Adrenal gland (tissue), 12 donors: ENCODE results near the gene TMEM132D. TPM values are rescaled to one million over a fixed set of nuclear protein-coding genes. Genes with fewer than 3 reads are reported as not detected.

ENCODE experiments used
- DNase-seq, 7 donors: peaks; one replicate each; pipeline ENCODE4 v3.0.0-alpha.2; 2019 to 2020
- H3K27ac ChIP-seq, 5 donors: fragments of 200-600 bp; sonication (generic) in 4 of 5; 1 replicate in 3 of 5; 2 replicates in 2 of 5; pipeline versions ENCODE4 v1.5.1 to v1.8.0; 2016 to 2020; ENCODE audit warnings: mild to moderate bottlenecking in 1 of 5
- H3K27me3 ChIP-seq: fragments of 200-600 bp; 2 replicates; pipeline ENCODE4 v1.8.0; 2021
- H3K36me3 ChIP-seq, 2 donors: fragments of 200-600 bp; replicated peaks in 1 of 2; 1 replicate in 1 of 2; 2 replicates in 1 of 2; pipeline versions ENCODE4 v1.5.1 to v1.8.0; 2018 to 2022
- H3K4me1 ChIP-seq, 2 donors: fragments of 200-600 bp; replicated peaks in 1 of 2; 1 replicate in 1 of 2; 2 replicates in 1 of 2; pipeline versions ENCODE4 v1.5.1 to v1.8.0; 2018 to 2021
- H3K4me3 ChIP-seq, 4 donors: fragments of 200-600 bp; sonication (generic) in 3 of 4; one replicate each; pipeline ENCODE4 v1.5.1; 2016 to 2018
- H3K9me3 ChIP-seq, 3 donors: fragments of 200-600 bp; sonication (generic) in 1 of 3; replicated peaks in 1 of 3; 1 replicate in 2 of 3; 2 replicates in 1 of 3; pipeline versions ENCODE4 v1.5.1 to v1.8.0; 2016 to 2021
- POLR2A ChIP-seq, 2 donors: fragments of 450-650 bp; IDR thresholded peaks; one replicate each; pipeline ENCODE4 v1.6.1; 2017; ENCODE audit warnings: antibody characterized with exemption in 2 of 2, mild to moderate bottlenecking in 2 of 2, moderate library complexity in 1 of 2
- WGBS, 4 donors: extraction: QIAGEN DNeasy Blood & Tissue Kit in 2 of 4; methylation state at CpG; one replicate each; pipeline versions ENCODE4 v1.1.5 to v1.1.7; 2013 to 2017; 5-methylcytosine and 5-hydroxymethylcytosine counted together
- intact Hi-C, 2 donors: fragments of 100-400 bp; cut with DNase I; formaldehyde crosslinking; loops; one replicate each; pipeline versions ENCODE4 v1.14.1 to v1.15.0; 2022 to 2023
- polyA plus RNA-seq, 3 donors: library from polyadenylated mRNA; stranded (reverse); fragments of 200-250 nt in 2 of 3; fragments of 350-450 nt in 1 of 3; fragmentation: Illumina TruSeq in 1 of 3; extraction: RNeasy Lipid Tissue Mini Kit (QIAGEN cat#74804) in 1 of 3; gene quantifications; one replicate each; pipeline ENCODE4 v1.2.3, GENCODE V29; 2013 to 2014
- total RNA-seq, 9 donors: library from RNA; depleted of rRNA in 4 of 9; stranded (reverse); fragments of >200 nt in 4 of 9; fragments of 120-200 nt in 1 of 9; fragmentation: NEBNext Ultra II Directional in 1 of 9; extraction: Animal tissue kit (Norgen Biotek cat#: 25700) in 1 of 9; gene quantifications; one replicate each; pipeline versions ENCODE4 v1.1.0 to v1.2.4, GENCODE V29; 2013 to 2023
- TF ChIP-seq, protein P1 (sequence below), 6 experiments: fragments of 450-650 bp in 4 of 6; fragments of 200-600 bp in 2 of 6; sonication (generic) in 1 of 6; IDR thresholded peaks; 1 replicate in 5 of 6; 2 replicates in 1 of 6; pipeline versions ENCODE4 v1.5.1 to v1.8.0; 2016 to 2021; ENCODE audit warnings: antibody characterized with exemption in 6 of 6, mild to moderate bottlenecking in 2 of 6, moderate library complexity in 1 of 6
- donor health status: healthy with polysubstance abuse.
- donor health status: Bipolar disorder and iron deficiency.
- donor health status: DM: yes; HTN: yes; CAD: no.
- donor health status: DM: no; HTN: no; CAD: no.
- donor health status: DM: no; HTN: no; CAD: no.
- donor health status: DM: yes; HTN: yes; CAD: no.

Gene TMEM132D
- total and polyA plus RNA-seq, 12 donors = 0.03 to 0.83 (median 0.35) TPM; not detected in 8

DNA sequence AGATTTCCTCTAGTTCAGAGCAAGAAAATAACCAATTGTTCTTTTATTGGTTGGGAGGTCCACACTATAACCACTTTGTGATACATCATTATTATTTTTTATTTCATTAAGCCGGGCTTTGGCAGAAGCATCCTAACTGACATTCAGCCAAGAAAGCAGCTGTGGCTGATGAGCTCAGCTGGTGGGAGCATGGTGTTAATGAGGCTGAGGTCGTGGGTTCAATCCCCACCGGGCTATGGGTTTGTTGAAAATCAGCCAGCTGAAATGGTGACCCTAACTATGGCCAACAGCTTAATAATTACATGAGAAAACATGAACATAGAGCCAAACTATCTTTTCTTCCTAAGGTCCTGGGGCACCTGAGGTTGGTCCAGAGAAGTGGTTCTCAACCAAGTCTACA is 672.3 kb downstream of the TMEM132D start:
- no peaks in the 10 kb centered on the region for H3K9me3 ChIP-seq
- WGBS, 4 donors = 60 to 75% (median 65%) methylated on average over 3 of the region's 3 CpGs
- H3K4me3 ChIP-seq = no peak overlapping the region
- H3K4me1 ChIP-seq = no peaks in the 10 kb centered on the region
- H3K27ac ChIP-seq = no peak overlapping the region
- no peak for TF ChIP-seq POLR2A (IDR thresholded peaks at IDR 0.05)
- TF ChIP-seq, protein P1, sequence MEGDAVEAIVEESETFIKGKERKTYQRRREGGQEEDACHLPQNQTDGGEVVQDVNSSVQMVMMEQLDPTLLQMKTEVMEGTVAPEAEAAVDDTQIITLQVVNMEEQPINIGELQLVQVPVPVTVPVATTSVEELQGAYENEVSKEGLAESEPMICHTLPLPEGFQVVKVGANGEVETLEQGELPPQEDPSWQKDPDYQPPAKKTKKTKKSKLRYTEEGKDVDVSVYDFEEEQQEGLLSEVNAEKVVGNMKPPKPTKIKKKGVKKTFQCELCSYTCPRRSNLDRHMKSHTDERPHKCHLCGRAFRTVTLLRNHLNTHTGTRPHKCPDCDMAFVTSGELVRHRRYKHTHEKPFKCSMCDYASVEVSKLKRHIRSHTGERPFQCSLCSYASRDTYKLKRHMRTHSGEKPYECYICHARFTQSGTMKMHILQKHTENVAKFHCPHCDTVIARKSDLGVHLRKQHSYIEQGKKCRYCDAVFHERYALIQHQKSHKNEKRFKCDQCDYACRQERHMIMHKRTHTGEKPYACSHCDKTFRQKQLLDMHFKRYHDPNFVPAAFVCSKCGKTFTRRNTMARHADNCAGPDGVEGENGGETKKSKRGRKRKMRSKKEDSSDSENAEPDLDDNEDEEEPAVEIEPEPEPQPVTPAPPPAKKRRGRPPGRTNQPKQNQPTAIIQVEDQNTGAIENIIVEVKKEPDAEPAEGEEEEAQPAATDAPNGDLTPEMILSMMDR (IDR thresholded peaks at IDR 0.05) = no peak
- intact Hi-C loops = no loop called here
- no peaks in the 10 kb centered on the region for H3K27me3 ChIP-seq
- DNase-seq = no peak
- no peaks in the 10 kb centered on the region for H3K36me3 ChIP-seq

DNA sequence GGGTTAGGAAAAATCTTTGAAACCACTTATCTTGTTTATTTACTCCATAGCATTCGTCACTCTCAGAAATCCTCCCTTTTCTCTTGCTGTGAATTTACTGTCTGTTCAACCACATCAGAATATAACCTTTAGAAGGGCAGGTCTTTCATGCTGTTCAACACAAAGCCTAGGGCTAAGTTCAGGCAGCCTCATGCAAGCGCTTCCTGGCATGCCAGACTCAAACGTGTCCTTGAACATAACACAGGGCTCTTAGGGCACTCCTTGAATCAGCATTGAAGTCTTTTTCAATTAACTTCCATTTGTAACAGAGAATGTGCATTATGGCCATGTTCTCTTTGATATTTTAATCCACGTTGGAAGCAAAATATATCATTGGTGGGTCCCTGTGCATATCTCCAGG is 672.8 kb downstream of the TMEM132D start:
- no peak for DNase-seq
- intact Hi-C loops = no loop called here
- Histone ChIP-seq H3K27me3 (no peaks in the 10 kb centered on the region), H3K27ac (no peak overlapping the region), H3K9me3 (no peaks in the 10 kb centered on the region), H3K4me3 (no peak overlapping the region), H3K36me3 (no peaks in the 10 kb centered on the region), H3K4me1 (no peaks in the 10 kb centered on the region)
- 47 to 62% (median 54%) methylated on average over 4 of the region's 4 CpGs for WGBS, 4 donors
- TF ChIP-seq, protein P1 (IDR thresholded peaks at IDR 0.05) = no peak
- TF ChIP-seq POLR2A (IDR thresholded peaks at IDR 0.05) = no peak

DNA sequence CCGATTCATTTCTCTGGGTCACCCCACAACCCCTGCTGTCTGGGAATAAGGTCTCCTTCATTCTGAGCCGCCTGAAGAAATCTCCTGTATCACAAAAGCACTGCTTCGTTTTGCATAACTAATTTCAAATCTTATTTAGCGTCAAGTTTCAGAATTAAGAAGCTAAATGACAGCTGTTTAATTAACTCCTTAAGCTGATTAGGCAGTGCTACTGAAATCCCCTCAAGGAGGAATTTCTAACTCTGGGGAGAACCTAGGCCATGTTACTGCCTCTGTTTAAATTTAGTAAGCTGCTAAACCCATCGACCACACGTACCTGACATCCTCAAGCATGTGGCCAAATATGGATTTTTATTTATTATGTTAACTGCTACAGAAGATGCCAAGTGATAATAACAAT is 677.0 kb downstream of the TMEM132D start:
- no peaks in the 10 kb centered on the region for H3K4me1 ChIP-seq
- no peak for DNase-seq
- no peak overlapping the region for H3K27ac ChIP-seq
- intact Hi-C loops = no loop called here
- WGBS, 4 donors = 68 to 75% (median 72%) methylated on average over 6 of the region's 6 CpGs
- no peak for TF ChIP-seq POLR2A (IDR thresholded peaks at IDR 0.05)
- TF ChIP-seq, protein P1 (IDR thresholded peaks at IDR 0.05) = no peak
- H3K27me3 ChIP-seq = no peaks in the 10 kb centered on the region
- no peaks in the 10 kb centered on the region for H3K9me3 ChIP-seq
- no peaks in the 10 kb centered on the region for H3K36me3 ChIP-seq
- H3K4me3 ChIP-seq = no peak overlapping the region

DNA sequence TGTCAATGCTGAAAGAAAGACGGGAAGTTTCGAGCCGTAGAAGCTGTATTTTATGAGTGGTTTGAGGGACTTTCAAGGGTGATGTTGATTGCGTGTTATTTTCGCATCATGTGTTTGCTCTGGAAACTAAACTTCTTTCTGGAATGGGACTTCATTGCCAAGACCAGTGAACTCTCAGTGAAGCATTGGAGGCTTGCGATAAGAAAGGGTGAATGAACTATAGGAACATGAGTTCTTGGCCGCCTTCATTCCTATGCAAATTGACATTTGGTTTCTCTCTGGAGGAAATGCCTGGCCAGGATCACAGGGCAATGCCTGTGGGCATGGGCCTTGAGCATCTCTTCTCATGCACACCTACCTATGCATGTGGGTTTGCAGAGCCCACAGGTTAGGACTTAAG is 677.8 kb downstream of the TMEM132D start:
- 53 to 69% (median 59%) methylated on average over 7 of the region's 7 CpGs for WGBS, 4 donors
- Histone ChIP-seq H3K4me1 (no peaks in the 10 kb centered on the region), H3K27me3 (no peaks in the 10 kb centered on the region), H3K36me3 (no peaks in the 10 kb centered on the region), H3K27ac (no peak overlapping the region), H3K9me3 (no peaks in the 10 kb centered on the region), H3K4me3 (no peak overlapping the region)
- intact Hi-C loops = no loop called here
- no peak for DNase-seq
- TF ChIP-seq, protein P1 (IDR thresholded peaks at IDR 0.05) = no peak
